DOHH2 (cell line): ENCODE results near the gene IPO9.

Experiments
- CTCF ChIP-seq: fragments of 200-600 bp; sonication (generic); IDR thresholded peaks from one replicate; pipeline ENCODE4 v1.5.1; 2014; ENCODE audit warnings: antibody characterized with exemption, mild to moderate bottlenecking, low read depth, low read length; ENCODE audit not compliant: poor library complexity, severe bottlenecking
- EZH2phosphoT487 ChIP-seq: fragments of 200-600 bp; sonication (generic); IDR thresholded peaks from 2 replicates; pipeline ENCODE4 v1.6.1; 2017; ENCODE audit warnings: borderline replicate concordance, mild to moderate bottlenecking, antibody characterized with exemption, low read length, moderate library complexity, mixed read lengths

- TF ChIP-seq CTCF (no peak), EZH2phosphoT487 (no peak)
These were observed 39.7 kb upstream of the IPO9 start for GRCh38 chr1:201789245-201789644.
